HG02852 (cell line): ENCODE data around the gene NFATC2.

ENCODE experiments used
- ATAC-seq: cut with Tn5 transposase; IDR thresholded peaks from one replicate; pipeline ENCODE4 v1.9.1; 2021; ENCODE audit warnings: mild to moderate bottlenecking, moderate library complexity; ENCODE audit not compliant: unreplicated experiment

Gene NFATC2

DNA sequence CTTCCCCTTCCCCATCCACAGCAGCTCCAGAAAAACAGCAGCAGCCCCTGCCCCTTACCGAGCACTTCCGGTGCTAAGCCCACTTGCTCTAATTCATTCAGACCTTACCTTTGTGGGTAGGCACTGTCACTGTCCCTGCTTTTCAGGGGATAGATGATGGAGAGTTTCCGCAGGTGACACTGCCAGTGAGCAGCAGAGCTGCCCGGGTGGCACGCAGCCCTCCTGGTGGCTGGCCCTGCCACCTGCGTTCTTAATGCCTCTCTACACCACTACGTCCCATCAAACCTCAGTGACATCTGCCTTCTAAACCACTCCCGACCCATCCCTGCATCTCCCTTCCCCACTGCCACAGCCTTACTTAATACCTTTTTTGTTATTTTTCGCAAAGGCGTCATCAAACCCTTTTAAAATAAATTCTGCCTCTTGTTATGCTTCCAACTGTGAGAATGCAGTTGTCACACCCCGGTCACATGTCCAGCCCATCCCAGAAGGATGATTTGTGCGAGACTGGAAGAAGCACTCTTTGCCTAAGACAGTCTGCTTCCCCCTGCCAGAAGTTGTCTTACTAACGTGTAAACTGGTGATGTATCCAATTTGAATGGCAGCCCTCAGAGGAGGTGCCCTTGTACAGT lies 89.7 kb downstream of the NFATC2 start:
- no peak for ATAC-seq

DNA sequence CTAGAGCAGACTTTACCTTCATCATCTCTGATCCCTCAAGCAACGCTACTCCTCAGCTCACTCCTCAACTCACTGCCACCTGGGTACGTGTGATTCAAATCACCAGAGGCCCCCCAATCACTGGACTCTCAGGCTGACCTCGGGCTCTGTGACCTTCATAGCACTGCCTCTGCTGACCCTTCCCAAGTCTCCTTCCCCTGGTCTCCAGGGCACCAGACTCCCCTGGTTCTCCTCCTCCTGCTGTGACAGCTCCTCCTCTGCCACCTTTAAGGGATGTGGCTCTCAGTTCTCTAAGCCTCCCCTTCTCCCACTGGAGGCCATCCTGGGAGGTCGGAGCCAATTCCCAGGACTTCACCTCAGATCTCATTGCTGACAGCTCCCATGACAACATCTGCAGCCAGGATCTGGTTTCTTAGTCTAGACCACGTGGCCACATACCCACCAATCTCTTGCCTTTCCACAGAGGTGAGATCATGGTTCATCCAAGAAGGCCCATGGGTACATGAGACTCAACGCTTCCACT lies 90.4 kb downstream of the NFATC2 start:
- no peak for ATAC-seq

DNA sequence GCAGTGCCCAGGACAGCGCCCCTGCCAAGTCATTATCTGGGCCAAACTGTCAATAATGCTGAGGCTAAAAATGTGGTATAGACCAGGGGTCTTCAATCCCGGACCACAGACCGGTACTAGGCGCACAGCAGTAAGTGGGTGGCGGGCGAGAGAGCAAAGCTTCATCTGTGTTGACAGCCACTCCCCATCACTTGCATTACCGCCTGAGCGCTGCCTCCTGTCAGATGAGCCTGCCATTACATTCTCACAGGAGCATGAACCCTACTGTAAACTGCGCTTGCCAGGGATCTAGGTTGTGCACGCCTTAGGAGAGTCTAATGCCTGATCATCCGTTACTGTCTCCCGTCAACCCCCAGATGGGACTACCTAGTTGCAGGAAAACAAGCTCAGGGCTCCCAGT lies 91.0 kb downstream of the NFATC2 start:
- no peak for ATAC-seq

DNA sequence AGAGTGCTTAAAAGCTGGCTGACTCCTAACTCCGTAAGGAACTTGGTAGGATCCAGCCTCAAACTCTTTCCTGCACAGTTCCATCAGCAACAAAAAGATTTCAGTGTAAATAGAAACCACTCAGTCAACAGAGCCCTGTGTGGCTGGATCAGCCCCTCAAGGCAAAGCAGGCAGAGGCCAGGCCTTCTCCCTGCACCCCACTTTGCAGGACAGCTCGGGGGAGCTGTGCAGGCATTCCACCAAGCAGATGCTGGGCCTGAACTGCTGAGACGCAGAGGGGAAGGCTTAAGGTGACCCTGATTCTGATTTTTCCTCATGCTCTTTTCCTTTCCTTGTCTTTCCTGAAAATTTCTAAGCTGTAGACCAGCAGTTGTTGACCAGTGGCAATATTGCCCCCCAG lies 91.5 kb downstream of the NFATC2 start:
- ATAC-seq, result no peak

DNA sequence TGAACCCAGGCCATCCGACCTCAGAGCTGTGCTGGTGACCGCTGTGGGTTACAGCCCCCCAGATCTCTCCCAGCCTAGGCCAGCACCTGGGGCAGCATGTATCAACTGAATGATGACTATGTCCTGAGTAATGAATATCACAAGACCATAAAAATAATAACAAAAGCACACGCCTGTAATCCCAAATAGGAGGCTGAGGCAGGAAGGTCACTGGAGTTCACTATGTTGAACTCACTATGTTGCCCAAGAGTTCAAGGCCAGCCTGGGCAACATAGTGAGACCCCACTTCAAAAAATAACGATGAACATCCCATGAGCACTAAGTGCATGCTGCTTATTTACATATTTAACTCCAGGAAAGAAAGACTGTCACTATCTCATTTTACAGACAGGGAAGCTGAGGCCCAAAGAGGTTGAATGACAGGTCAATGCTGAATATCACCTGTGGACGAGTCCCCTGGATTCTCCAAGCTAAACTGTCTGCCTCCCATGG lies 92.3 kb downstream of the NFATC2 start:
- ATAC-seq, result no peak

DNA sequence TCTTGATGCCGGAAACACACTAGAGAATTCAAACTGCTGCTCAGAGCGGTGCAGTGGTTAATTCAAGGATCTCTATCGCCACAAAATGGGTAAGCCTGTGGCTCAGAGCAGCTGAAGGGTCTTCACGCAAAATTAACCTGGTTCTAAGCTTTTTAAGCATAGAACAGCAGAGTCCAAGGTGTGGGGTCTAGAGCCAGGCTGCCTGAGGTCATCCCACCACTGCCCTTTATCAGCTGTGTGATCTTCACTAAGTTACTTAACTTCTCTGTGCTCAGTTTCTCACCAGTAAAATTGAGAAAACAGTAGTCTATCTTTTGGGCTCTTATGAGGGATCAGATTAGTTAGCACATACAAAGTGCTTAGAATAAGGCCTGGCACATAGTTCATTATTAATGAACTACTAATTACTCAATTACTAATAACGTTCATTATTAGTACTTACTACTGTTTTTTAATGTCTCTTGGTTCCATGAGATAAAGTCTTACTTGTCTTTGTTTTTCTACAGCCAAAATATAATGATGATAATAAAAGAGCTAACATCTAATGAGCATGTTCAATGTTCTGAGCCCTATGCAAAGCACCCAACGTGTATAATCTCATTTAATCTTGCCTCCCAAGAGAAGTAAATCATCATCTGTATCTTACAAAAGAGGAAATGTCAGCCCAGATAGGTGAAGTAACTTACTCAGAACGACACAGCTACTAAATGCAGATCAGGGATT lies 92.9 kb downstream of the NFATC2 start:
- ATAC-seq, result no peak

DNA sequence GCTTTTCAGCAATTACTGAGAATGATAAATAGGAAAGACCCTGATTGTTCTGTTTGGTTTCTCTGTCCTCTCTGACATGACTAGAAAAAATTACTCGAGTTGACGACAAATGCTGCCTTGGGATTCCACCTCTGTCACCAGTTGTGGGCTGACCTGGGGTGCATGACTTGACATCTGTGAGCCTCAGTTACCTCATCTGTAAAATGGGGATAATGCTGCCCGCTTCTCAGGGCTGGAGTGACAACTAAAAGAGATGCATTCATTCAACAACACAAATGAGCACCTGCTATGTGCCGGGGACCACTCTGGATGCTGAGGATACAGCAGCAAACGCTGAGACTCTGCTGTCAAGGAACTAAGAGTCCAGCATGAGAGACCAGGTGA lies 94.8 kb downstream of the NFATC2 start:
- no peak for ATAC-seq

DNA sequence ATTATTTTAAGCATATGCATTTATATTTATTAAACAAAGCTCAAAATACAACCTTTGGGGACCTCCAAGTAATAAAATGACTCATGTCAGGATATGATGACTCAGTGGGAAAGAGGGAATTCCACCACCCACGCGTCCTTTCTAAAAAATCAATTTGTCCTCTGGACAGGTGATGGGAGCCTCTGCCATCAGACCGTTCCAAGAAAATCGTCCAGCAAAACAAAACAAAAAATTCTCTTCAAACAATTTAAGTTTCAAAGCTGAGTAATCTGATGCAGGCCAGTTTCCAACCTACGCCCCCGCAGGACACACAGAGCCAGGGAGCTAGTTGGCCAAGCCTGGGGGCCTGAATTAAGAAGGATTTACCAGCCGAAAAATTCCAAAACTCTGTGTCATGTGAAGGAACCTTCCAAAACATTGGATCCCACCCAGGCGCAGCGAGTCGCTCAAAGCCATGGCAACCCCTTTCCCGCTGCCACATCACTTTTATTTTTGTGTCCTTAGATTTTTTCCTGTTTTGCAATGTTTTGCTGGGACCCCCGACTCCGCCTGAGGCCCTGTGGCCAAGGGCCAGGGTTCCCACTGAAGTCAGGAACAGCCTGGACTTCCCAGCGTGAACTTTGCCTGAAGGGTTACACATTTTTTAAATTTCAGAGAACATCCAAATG lies 95.3 kb downstream of the NFATC2 start:
- no peak for ATAC-seq

DNA sequence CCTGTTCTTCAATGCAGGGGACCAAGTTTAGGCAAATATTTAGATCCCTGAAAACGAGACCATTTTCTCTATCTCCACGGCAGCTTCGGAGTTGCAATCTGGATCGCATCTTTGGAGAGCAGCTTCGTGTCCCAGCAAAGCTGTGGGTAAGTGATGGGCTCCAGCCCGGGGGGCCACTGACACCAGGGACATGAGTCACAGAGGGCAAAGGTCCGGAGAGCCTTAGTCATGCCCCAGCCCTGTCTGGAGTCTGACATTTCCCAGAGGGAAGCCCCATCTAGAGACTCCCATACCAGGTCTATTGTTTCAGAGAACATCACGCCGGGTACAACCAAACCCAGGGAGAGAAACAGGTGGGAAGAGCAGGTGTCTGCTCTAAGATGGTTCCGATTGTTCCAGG lies 95.9 kb downstream of the NFATC2 start:
- ATAC-seq, result no peak

DNA sequence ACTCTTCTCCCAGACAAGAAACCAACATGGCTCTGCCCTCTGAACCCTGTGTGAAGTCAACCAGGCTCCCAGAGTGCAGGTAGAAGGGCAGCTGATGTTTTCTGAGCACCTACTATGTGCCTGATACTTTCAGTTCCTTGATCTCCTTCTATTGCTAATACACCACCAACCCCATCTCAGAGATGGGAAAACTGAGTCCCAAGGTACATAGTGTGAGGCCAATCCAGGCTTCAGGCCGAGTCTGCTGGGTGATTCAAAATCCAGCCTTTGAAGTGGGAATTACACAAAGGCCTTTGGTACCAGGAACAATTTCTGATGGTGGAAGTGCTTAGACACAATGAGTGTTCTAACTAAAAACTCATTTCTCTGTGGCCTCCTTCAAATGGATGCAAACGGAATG lies 96.3 kb downstream of the NFATC2 start:
- ATAC-seq, result no peak

DNA sequence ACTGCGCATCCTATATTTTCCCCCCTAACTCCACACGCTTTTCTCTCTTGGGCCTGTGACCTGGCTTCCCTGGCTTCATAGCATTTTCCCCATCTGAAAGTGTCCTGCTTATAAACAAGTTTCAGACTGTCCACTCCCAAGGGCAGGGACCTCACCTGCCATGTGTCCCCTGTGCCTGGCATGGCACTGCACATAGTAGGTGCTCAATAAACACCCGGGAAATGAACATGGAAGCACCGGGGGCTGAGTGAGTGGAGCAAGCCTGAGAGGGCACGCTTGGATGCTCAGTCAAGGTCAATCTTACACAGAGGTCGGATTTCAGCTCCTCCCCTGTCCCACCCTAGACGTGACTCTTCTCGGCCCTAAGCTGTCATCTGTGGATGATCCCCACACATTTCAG lies 96.9 kb downstream of the NFATC2 start:
- ATAC-seq, result no peak

DNA sequence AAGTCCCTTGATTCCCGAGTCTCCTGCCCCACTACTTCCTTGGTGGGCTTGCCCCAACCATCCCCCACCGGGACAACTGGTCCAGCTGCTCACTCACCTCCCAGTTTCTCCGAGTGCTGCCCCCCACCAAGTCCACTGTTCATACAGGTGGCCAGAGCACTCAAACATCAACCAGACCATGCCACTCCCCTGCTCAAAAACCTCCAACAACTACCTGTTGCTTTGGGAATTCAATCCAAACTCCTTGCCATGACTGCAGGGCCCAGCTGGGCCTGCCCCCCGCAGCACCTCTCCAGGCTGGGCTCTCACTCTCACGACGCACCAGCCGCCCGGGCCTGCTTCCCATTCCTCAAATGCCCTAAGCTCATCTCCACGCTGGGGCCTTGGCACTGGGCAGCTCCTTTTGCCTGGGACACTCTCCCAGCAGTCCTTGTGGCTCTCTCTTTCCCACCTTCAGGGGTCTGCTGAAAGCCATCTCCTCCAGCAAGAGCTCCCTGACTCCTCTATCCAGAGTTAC lies 97.5 kb downstream of the NFATC2 start:
- ATAC-seq, result no peak

DNA sequence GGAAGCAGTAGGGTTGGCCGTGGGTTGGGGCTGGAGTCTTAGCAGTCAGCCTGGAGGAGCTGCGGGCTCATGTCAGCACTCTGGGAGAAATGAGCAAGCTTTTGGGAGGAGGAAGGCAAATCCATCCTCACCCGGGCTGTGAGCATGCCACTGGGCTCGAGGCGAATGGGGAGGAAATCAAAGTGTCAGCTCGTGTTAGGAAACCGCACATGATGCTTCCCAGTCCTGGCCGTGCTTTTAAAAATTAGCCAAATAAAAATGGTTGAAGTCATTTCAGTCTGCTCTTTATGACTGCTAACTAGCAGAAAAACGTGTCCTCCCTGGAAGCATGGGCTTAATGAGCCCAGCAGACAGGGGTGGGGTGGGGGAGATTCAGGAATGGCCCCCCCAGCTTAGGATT lies 98.1 kb downstream of the NFATC2 start:
- ATAC-seq, result no peak

DNA sequence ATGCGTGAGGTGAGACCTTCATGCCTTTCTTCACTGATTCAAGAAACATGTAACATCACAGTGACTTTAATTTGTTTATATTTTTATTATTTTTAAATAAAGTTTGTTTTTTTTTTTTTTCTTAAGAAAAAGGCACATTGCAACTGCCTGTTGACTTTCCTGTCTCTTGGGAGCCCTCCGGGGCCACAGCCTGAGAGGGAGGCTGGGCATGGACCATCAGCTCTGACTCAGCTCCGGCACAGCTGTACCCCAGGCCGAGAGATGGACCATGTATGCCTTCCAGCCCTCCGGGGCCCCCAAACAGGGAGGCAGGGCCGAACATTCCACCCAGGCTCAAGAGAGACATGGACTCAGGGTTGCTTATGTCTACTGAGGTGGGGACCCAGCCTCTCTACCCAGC lies 99.9 kb downstream of the NFATC2 start:
- ATAC-seq, result no peak

DNA sequence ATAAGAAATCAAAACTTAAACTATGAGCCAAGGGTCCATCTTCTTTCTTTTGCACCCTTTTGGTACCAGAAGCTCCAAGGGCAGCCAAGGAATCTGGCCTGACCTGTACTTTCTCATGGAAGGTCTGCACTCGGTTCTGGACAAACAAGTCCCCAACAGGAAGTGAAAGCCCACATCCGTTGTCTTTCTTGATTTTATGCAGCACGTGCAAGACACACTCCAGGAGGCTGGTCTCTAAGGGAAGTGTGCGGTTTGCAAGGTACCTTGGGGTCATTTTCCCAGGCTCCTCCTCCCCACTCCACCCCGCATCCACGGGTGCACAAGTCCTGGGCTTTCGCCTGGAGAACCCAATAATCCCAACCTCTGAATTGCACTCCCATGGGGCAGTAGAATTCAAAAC lies 101.9 kb downstream of the NFATC2 start:
- ATAC-seq, result no peak

DNA sequence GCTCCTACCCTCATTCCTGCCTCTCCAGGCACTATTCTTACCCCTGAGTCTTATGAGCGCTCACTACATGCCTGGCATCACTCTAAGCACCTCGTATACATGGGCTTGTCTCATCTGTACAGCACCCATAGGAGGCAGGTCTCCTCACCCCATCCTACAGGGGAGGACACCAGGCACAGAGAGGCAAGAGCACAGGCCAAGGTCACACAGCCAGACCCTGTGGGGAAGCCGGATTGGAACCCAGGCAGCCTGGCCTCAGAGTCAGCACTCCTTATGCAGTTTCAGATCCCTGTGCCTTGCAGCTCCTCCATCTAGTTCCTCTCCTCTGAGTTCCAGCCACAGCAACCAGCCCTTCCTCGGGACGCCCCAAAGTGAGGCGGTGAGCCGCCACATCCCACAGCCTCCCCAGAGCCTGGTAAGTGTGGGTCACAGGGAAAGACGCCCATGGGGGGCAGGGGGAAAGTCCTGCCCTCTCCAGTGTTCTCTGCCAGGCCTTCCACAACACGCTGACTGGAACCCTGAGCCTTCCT lies 103.3 kb downstream of the NFATC2 start:
- ATAC-seq, result no peak

DNA sequence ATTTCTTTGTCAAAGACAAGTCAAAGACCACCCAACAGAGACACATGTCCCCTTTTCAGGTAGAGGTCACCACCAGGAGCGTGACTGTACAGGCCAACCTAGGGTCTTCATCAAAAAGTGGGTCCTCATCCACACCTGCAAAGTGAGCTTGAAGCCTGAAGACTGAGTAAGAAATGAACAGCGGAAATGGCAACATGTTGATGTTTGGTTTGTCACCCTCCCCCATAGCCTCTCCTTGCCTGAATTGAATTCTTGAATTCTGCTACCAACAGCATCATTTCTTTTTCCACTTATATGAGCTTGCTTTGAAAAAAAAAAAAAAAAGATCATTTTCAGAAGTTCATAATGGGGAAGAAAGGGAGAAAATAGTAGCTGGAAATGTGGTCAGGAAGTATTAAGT lies 104.4 kb downstream of the NFATC2 start:
- ATAC-seq, result no peak

DNA sequence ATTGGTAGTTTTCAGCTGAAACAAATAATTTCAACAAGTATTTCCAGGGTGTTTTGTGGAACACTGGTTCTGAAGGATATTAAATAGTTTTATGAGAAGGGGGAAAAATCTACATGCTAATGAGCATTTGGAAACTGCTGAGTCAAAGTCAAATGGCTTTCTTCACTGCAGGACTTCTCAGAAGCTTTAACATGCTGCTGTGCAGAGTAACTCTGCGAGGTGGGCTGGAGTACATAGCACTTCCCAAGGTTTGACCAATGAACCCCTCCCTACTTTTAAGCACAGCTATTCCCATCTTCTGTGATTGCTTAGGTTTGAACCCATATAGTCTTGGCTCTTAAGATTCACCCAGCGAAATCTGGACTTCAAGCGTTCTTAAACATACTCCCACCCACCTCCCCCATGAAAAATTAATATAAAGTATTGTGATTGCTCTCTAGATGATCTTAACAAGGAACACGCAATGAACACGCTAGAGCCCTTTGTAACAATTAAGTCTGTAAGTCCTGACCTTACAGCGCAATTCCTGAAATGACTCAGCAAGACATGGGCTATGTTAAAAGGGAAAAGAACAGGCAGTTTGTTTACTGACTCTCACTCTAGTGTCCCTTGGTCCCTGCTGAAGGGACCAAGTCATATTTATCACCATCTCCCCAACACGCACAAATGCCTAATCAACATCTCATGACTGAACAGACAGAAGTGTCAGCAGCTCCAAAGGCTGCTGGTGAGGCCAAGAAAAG lies 105.2 kb downstream of the NFATC2 start:
- no peak for ATAC-seq

DNA sequence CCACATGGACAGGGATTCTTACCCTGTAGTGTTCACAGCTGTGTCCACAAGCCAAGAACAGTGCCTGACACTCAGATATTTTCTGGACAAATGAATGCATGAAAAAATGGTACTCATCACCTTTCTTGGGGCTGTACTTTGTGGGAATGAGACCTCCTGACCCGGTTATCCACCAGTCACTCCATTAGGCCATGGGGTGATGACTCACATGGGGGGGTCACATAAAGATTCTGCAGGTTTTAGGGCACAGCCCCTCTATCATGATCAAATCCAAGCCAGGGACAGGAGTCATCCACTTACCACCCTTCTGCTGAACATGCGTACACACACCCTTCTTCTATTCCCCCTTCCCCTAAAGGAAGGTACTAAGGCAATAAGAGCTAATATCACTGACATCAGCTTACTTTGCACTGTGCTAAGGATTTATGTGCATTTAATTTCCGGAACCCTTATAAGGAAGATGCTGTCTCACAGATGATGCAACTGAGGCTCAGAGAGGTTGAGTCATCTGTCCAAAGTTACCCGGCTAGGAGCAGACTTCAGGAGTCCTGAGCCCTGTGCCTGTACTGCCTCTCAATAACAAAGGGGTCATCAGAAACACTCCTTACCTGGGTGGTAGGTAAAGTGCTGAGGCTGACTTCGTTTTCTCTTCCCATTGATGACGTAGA lies 107.8 kb downstream of the NFATC2 start:
- ATAC-seq, result no peak

DNA sequence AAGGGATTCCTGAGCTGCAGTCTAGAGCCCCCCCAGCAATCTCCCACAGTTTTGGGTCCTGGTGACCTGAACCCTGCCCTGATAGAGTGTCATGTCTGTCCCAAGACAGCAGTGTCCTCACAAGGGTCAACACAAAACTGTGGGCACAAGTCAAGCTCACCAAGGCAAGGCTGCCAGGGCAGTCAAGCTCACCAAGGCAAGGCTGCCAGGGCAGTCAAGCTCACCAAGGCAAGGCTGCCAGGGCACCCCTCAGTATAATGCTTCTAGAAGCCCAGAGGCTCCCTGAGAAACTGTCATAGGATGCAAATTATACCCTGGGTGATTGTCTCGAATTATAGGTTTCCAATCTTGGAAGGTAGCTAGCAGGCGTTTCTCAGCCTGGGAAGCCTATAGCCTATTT lies 108.5 kb downstream of the NFATC2 start:
- ATAC-seq, result no peak
